SJSA1 (cell line): ENCODE data around the gene CYP26B1. TPM values are rescaled to one million over a fixed set of nuclear protein-coding genes. Genes with fewer than 3 reads are reported as not detected.

Source experiments
- DNase-seq, 2 experiments: peaks; one replicate each; pipeline ENCODE4 v3.0.0-alpha.2; 2015 to 2020; ENCODE audit warnings: low spot score in 2 of 2, low read depth in 1 of 2
- H3K27ac ChIP-seq: fragments of 250-450 bp; sonication (Bioruptor Pico); 2 replicates; pipeline ENCODE4 v1.5.1; 2020; ENCODE audit warnings: mild to moderate bottlenecking, moderate library complexity
- H3K27me3 ChIP-seq: fragments of 250-450 bp; sonication (Bioruptor Pico); replicated peaks from 2 replicates; pipeline ENCODE4 v1.5.1; 2020; ENCODE audit warnings: mild to moderate bottlenecking, moderate library complexity
- H3K36me3 ChIP-seq: fragments of 250-450 bp; sonication (Bioruptor Pico); 2 replicates; pipeline ENCODE4 v1.5.1; 2020; ENCODE audit warnings: mild to moderate bottlenecking
- H3K4me1 ChIP-seq: fragments of 250-450 bp; sonication (Bioruptor Pico); replicated peaks from 2 replicates; pipeline ENCODE4 v1.6.1; 2021; ENCODE audit warnings: mild to moderate bottlenecking
- H3K4me3 ChIP-seq: fragments of 250-450 bp; sonication (Bioruptor Pico); 2 replicates; pipeline ENCODE4 v1.5.1; 2020; ENCODE audit warnings: mild to moderate bottlenecking
- H3K9me3 ChIP-seq: fragments of 250-450 bp; sonication (Bioruptor Pico); replicated peaks from 2 replicates; pipeline ENCODE4 v1.5.1; 2020; ENCODE audit warnings: mild to moderate bottlenecking
- total RNA-seq: library from RNA; depleted of rRNA; stranded (reverse); fragments of >200 nt; shearing (Covaris generic); gene quantifications from 2 replicates; pipeline ENCODE4 v1.2.3, GENCODE V29; 2014

Gene CYP26B1
- total RNA-seq, 1 experiment from 2014 or later: 0.03 TPM

GRCh38 chr2:72142570-72143440, 4.9 kb downstream of the CYP26B1 start:
- H3K4me1 ChIP-seq: peaks cover 33% of the 10 kb centered on the region
- no peak overlapping the region for H3K27ac ChIP-seq
- peaks cover 11% of the 10 kb centered on the region for H3K9me3 ChIP-seq
- H3K36me3 ChIP-seq: no peaks in the 10 kb centered on the region
- H3K4me3 ChIP-seq: no peak overlapping the region
- peaks cover 32% of the 10 kb centered on the region for H3K27me3 ChIP-seq
- peak in 1 of 2 experiments; percentile 42 for DNase-seq

DNA sequence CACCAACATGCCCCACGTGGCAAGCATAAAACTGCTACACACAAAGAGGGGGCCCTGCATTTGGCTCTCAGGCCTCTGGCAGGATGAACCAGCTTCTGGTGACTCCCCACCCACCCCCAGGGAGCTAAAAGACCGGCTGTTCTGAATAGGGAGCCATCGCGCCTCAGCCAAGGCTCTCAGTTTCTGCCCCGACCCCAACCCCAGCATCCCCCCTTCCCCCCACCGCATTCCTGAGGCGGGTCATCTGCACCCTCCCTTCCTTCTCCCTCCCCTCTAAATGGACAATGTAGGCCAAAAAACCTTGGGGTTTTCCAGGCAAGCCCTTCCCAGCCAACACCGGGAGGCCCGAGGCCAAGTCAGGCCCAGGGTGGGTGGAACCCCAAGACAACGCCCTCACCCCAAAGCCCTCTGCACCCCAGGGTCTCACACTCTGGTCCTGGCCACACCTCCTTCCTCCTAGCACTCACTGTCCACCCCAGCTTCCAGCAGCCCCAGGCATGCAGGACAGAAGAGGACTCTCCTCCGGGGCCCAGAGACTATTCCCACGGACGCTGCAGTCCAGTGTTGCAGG, 5.7 kb downstream of the CYP26B1 start:
- Histone ChIP-seq H3K4me3 (no peak overlapping the region), H3K36me3 (no peaks in the 10 kb centered on the region), H3K27ac (no peak overlapping the region), H3K4me1 (peaks cover 31% of the 10 kb centered on the region), H3K9me3 (peaks cover 8% of the 10 kb centered on the region), H3K27me3 (peaks cover 25% of the 10 kb centered on the region)
- no peak for DNase-seq

DNA sequence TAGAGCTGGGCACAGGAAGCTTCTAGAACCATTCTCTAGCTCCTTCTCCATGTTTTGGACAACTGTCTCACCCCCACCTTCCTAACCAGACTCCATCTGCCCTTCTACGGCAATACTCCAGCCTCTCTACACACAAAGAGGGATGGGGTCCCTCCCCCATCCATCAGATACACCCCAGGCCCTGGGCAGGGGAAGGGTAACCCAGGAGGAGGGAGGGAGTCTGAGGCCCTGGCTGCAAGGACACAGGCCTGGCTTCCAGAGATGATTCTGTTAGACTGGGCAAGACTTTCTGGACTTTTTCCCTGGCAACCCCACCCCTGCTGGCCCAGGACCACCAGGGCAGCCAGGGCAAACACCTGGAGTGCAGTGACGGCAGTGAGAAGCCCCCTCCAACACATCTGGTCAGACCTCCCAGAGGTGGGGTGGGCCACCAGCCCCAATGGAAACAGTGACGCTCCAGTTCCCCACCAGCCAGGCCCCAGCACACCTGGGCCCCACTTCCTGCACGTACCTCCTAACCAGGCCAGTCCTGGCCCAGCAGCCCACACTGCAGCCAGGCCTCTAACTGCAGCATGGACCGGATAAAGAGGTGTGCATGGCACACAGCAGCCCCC, 6.5 kb downstream of the CYP26B1 start:
- peak in 1 of 2 experiments; percentile 31 for DNase-seq
- no peaks in the 10 kb centered on the region for H3K9me3 ChIP-seq
- peaks cover 26% of the 10 kb centered on the region for H3K4me1 ChIP-seq
- H3K27ac ChIP-seq: no peak overlapping the region
- H3K27me3 ChIP-seq: peaks cover 17% of the 10 kb centered on the region
- H3K4me3 ChIP-seq: no peak overlapping the region
- H3K36me3 ChIP-seq: no peaks in the 10 kb centered on the region

GRCh38 chr2:72140621-72140960, 7.1 kb downstream of the CYP26B1 start:
- H3K9me3 ChIP-seq: no peaks in the 10 kb centered on the region
- no peak overlapping the region for H3K4me3 ChIP-seq
- DNase-seq: peak in 1 of 2 experiments; percentile 30
- no peak overlapping the region for H3K27ac ChIP-seq
- H3K4me1 ChIP-seq: peaks cover 26% of the 10 kb centered on the region
- peaks cover 12% of the 10 kb centered on the region for H3K27me3 ChIP-seq
- H3K36me3 ChIP-seq: no peaks in the 10 kb centered on the region

DNA sequence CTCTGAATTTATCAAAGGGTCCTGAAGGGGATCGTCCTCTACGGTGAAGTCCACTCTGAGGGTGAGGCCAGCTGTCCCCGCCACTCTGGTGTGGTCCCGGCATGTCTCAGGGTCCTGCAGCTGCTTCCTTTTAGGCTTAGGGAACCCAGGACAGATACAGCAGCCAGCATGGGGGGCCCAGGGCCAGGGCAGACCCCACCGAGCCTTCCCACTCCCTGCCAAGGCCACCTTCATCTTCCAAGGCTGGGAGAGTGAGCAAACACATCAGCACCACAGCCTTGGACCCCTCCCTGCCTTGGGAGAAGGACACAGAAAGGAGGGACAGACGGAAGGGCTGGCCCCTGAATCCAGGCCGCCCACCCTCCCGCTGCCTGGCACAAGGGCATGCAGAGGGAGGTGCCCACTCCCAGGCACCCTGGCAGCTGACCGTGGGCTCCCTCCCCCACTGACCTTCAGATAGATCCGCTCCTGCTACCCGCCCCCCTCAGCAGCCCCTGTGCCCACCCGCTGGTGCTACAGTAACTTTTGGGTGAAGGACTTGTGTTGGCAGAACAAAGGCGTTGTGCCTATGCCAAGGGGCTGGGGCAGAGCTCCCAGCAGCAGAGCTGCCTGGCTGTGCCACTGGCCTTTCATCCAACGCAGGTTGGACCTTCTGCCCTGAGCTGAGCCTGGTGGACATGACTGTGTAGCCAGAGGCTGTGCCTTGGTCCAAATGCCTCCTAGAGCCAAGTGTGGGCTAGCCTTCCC, 7.6 kb downstream of the CYP26B1 start:
- H3K36me3 ChIP-seq: no peaks in the 10 kb centered on the region
- H3K4me1 ChIP-seq: peaks cover 22% of the 10 kb centered on the region
- peaks cover 6% of the 10 kb centered on the region for H3K27me3 ChIP-seq
- no peaks in the 10 kb centered on the region for H3K9me3 ChIP-seq
- peak in 1 of 2 experiments; percentile 36 for DNase-seq
- no peak overlapping the region for H3K27ac ChIP-seq
- H3K4me3 ChIP-seq: no peak overlapping the region

- H3K27ac ChIP-seq: no peak overlapping the region
- no peak overlapping the region for H3K4me3 ChIP-seq
- peaks cover 17% of the 10 kb centered on the region for H3K4me1 ChIP-seq
- H3K36me3 ChIP-seq: no peaks in the 10 kb centered on the region
- peaks cover under 1% of the 10 kb centered on the region; the same call in 1 of the 2 replicates for H3K27me3 ChIP-seq
- no peak for DNase-seq
- no peaks in the 10 kb centered on the region for H3K9me3 ChIP-seq
Measured at GRCh38 chr2:72139471-72139873, 8.2 kb downstream of the CYP26B1 start.

- H3K27me3 ChIP-seq: no peaks in the 10 kb centered on the region
- no peaks in the 10 kb centered on the region for H3K36me3 ChIP-seq
- no peak overlapping the region for H3K4me3 ChIP-seq
- no peak overlapping the region for H3K27ac ChIP-seq
- no peak for DNase-seq
- peaks cover 17% of the 10 kb centered on the region for H3K4me1 ChIP-seq
- H3K9me3 ChIP-seq: no peaks in the 10 kb centered on the region
Measured at GRCh38 chr2:72138921-72139381, 8.7 kb downstream of the CYP26B1 start.

- peaks cover 17% of the 10 kb centered on the region for H3K4me1 ChIP-seq
- no peaks in the 10 kb centered on the region for H3K9me3 ChIP-seq
- H3K36me3 ChIP-seq: no peaks in the 10 kb centered on the region
- no peak for DNase-seq
- no peaks in the 10 kb centered on the region for H3K27me3 ChIP-seq
- no peak overlapping the region for H3K4me3 ChIP-seq
- no peak overlapping the region for H3K27ac ChIP-seq
Measured at GRCh38 chr2:72138011-72138881, 9.4 kb downstream of the CYP26B1 start.

DNA sequence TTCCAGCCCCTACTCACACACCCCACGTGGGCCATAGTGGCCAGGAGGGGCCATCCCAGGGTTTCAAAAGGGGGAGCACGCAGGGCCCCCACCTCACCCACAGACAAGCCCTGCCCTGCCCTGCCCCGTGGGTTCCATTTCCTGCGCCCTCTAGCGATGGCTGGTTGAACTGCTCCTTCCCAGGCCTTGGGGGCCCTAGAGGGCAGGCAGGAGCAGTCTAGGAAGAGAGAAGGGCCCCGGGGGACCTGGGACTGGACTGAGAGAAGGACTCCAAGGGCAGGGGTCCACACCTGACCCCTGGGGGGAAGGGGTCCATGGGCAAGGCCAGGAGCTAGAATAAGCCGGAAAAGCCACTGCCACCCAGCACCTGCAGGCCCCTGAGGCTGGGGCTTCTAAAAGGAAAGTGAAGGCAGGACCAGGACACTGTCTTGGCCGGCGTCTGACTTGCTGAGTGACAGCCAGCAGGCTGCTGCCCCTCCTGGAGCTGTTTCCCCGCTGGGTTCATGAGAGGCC, 10.1 kb downstream of the CYP26B1 start:
- Histone ChIP-seq H3K4me1 (peaks cover 17% of the 10 kb centered on the region), H3K36me3 (no peaks in the 10 kb centered on the region), H3K4me3 (no peak overlapping the region), H3K9me3 (no peaks in the 10 kb centered on the region), H3K27ac (no peak overlapping the region), H3K27me3 (no peaks in the 10 kb centered on the region)
- DNase-seq: peak; percentile 68 to 71

DNA sequence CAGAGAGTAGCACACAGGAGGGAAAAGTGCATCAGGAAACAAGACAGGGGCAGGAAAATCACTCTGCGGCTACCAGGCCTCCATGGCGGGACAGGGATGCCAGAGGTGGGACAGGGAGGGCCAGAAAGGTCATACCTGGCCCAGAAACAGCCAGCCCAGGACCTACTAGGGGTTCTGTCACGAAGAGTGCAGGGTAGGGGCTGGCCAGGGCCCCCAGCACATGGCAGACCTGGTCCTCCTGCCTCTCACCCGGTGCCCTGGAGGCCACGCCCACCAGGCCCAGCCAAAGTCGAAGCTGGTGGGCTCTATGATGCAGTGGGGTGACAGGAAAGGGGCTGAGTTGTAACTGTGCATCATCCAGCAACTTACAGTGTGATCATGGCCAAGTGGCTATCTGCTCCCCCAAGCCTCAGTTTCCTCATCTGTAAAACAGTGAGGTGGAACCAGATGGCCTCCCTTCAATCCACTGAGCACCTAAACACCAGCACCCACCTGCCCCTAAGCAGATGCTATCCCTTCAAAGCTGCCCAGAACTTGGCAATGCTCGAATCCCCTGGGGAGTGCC, 10.6 kb downstream of the CYP26B1 start:
- Histone ChIP-seq H3K27ac (no peak overlapping the region), H3K36me3 (no peaks in the 10 kb centered on the region), H3K9me3 (no peaks in the 10 kb centered on the region), H3K4me1 (peaks cover 17% of the 10 kb centered on the region), H3K27me3 (no peaks in the 10 kb centered on the region), H3K4me3 (no peak overlapping the region)
- DNase-seq: no peak

GRCh38 chr2:72136331-72136730, 11.3 kb downstream of the CYP26B1 start:
- Histone ChIP-seq H3K27me3 (no peaks in the 10 kb centered on the region), H3K4me3 (no peak overlapping the region), H3K36me3 (no peaks in the 10 kb centered on the region), H3K4me1 (peaks cover 17% of the 10 kb centered on the region), H3K9me3 (no peaks in the 10 kb centered on the region), H3K27ac (no peak overlapping the region)
- DNase-seq: no peak

- Histone ChIP-seq H3K4me1 (peaks cover 17% of the 10 kb centered on the region), H3K4me3 (no peak overlapping the region), H3K27ac (no peak overlapping the region), H3K36me3 (no peaks in the 10 kb centered on the region), H3K27me3 (no peaks in the 10 kb centered on the region), H3K9me3 (no peaks in the 10 kb centered on the region)
- DNase-seq: no peak
Measured at GRCh38 chr2:72135921-72136320, 11.7 kb downstream of the CYP26B1 start.
